Lower lobe of right lung (tissue), 2 donors: ENCODE measurements around the gene ABCB6. TPM values are rescaled to one million over a fixed set of nuclear protein-coding genes. Genes with fewer than 3 reads are reported as not detected.

ENCODE experiments used
- ATAC-seq, 2 donors: fragments of 200-7000 bp; cut with Tn5 transposase; one replicate each; pipeline ENCODE4 v1.9.1; 2020 to 2022; ENCODE audit warnings: mild to moderate bottlenecking in 2 of 2, moderate library complexity in 2 of 2
- DNase-seq: peaks from one replicate; pipeline ENCODE4 v3.0.0-alpha.2; 2020
- H3K27ac ChIP-seq: fragments of 200-600 bp; one replicate; pipeline ENCODE4 v1.8.0; 2022
- H3K27me3 ChIP-seq: fragments of 200-600 bp; one replicate; pipeline ENCODE4 v1.8.0; 2022; ENCODE audit warnings: low read depth
- H3K36me3 ChIP-seq: fragments of 200-600 bp; one replicate; pipeline ENCODE4 v1.8.0; 2022; ENCODE audit warnings: mild to moderate bottlenecking
- H3K4me1 ChIP-seq: fragments of 200-600 bp; one replicate; pipeline ENCODE4 v1.8.0; 2022
- H3K4me3 ChIP-seq: fragments of 200-600 bp; one replicate; pipeline ENCODE4 v1.8.0; 2022; ENCODE audit warnings: mild to moderate bottlenecking
- H3K9me3 ChIP-seq: fragments of 200-600 bp; one replicate; pipeline ENCODE4 v1.8.0; 2022
- CTCF ChIP-seq: fragments of 200-600 bp; IDR thresholded peaks from one replicate; pipeline ENCODE4 v1.8.0; 2022; ENCODE audit warnings: antibody characterized with exemption, mild to moderate bottlenecking
- intact Hi-C: fragments of 100-400 bp; cut with DNase I; formaldehyde crosslinking; loops from one replicate; pipeline ENCODE4 v1.11.0; 2022
- total RNA-seq: library from RNA; stranded (reverse); fragmentation: NEBNext Ultra II Directional; extraction: Animal tissue kit (Norgen Biotek cat#: 25700); gene quantifications from one replicate; pipeline ENCODE4 v1.2.1, GENCODE V29; 2021
- donor health status: DM: no; HTN: yes; CAD: no; lungs with severe emphysema.

ABCB6 gene
- total RNA-seq, 1 donor from 2014 or later = 15.4 TPM

- intact Hi-C loops = no loop called here
- no peak overlapping the region for H3K4me3 ChIP-seq
- no peak overlapping the region for H3K27ac ChIP-seq
- ATAC-seq = no peak
- no peak for DNase-seq
- H3K27me3 ChIP-seq = no peaks in the 10 kb centered on the region
- TF ChIP-seq CTCF = no peak
- H3K36me3 ChIP-seq = peaks cover 18% of the 10 kb centered on the region
- H3K4me1 ChIP-seq = peaks cover 11% of the 10 kb centered on the region
- no peaks in the 10 kb centered on the region for H3K9me3 ChIP-seq
These were observed 50.2 kb downstream of the ABCB6 start for GRCh38 chr2:219168526-219168925.

- Histone ChIP-seq H3K27me3 (no peaks in the 10 kb centered on the region), H3K27ac (no peak overlapping the region), H3K36me3 (peaks cover 13% of the 10 kb centered on the region), H3K9me3 (no peaks in the 10 kb centered on the region), H3K4me3 (no peak overlapping the region), H3K4me1 (peaks cover 11% of the 10 kb centered on the region)
- no peak for TF ChIP-seq CTCF
- intact Hi-C loops = no loop called here
- DNase-seq (no peak), ATAC-seq (no peak)
These were observed 50.8 kb downstream of the ABCB6 start for GRCh38 chr2:219167997-219168396.

- Histone ChIP-seq H3K27me3 (no peaks in the 10 kb centered on the region), H3K9me3 (no peaks in the 10 kb centered on the region), H3K27ac (no peak overlapping the region), H3K36me3 (no peaks in the 10 kb centered on the region), H3K4me3 (no peak overlapping the region), H3K4me1 (peaks cover 8% of the 10 kb centered on the region)
- no peak for ATAC-seq
- intact Hi-C loops = no loop called here
- no peak for TF ChIP-seq CTCF
- no peak for DNase-seq
These were observed 53.5 kb downstream of the ABCB6 start for GRCh38 chr2:219165058-219165911.

- no peaks in the 10 kb centered on the region for H3K36me3 ChIP-seq
- H3K27me3 ChIP-seq = no peaks in the 10 kb centered on the region
- H3K9me3 ChIP-seq = no peaks in the 10 kb centered on the region
- intact Hi-C loops = no loop called here
- H3K27ac ChIP-seq = no peak overlapping the region
- no peak for TF ChIP-seq CTCF
- DNase-seq (no peak), ATAC-seq (no peak)
- H3K4me3 ChIP-seq = no peak overlapping the region
- peaks cover 14% of the 10 kb centered on the region for H3K4me1 ChIP-seq
These were observed 55.6 kb downstream of the ABCB6 start for GRCh38 chr2:219163156-219163555.

GRCh38 chr2:219161097-219161496, 57.7 kb downstream of the ABCB6 start:
- intact Hi-C loops = no loop called here
- peak overlapping the region; percentile 91 for H3K27ac ChIP-seq
- TF ChIP-seq CTCF = no peak

More at GRCh38 chr2:219161097-219161496, 57.7 kb downstream of the ABCB6 start:
- no peaks in the 10 kb centered on the region for H3K27me3 ChIP-seq
- H3K36me3 ChIP-seq = peaks cover 16% of the 10 kb centered on the region
- DNase-seq = no peak
- peak overlapping the region; percentile 73 for H3K4me3 ChIP-seq
- H3K9me3 ChIP-seq = no peaks in the 10 kb centered on the region
- no peak for ATAC-seq
- peaks cover 14% of the 10 kb centered on the region for H3K4me1 ChIP-seq
